Measurements from ENCODE around the gene EXOC4.
A peak's percentile ranks its signal among the peaks of the same experiment; 100 is the strongest.

Gene EXOC4

GRCh38 chr7:133481676-133482075 is 228.8 kb downstream of the EXOC4 start:
- no peaks in the 10 kb centered on the region; the same call in 1 of the 2 replicates for H3K36me3 ChIP-seq (ENCODE audit: insufficient read depth, low read length)
- no peak overlapping the region for H3K4me3 ChIP-seq
- DNase-seq (ENCODE audit: low read depth, low spot score), result no peak
- no peak overlapping the region for H3K9ac ChIP-seq (ENCODE audit: insufficient read length)
- no peaks in the 10 kb centered on the region for H3K9me3 ChIP-seq (ENCODE audit: low read depth, low read length)
- TF ChIP-seq POLR2AphosphoS5 (IDR thresholded peaks at IDR 0.05; ENCODE audit: borderline replicate concordance, low read depth, low read length) (no peak), FOXP2 (optimal IDR thresholded peaks at IDR 0.05; ENCODE audit: control extremely low read depth, extremely low read length, insufficient read depth) (no peak), EZH2 (IDR thresholded peaks at IDR 0.05) (no peak)
- no peak overlapping the region for H3K27ac ChIP-seq

GRCh38 chr7:133482599-133482998 is 229.7 kb downstream of the EXOC4 start:
- Histone ChIP-seq H3K9ac (ENCODE audit: insufficient read length) (no peak overlapping the region), H3K36me3 (ENCODE audit: insufficient read depth, low read length) (no peaks in the 10 kb centered on the region; the same call in 1 of the 2 replicates), H3K4me3 (no peak overlapping the region), H3K27ac (no peak overlapping the region), H3K9me3 (ENCODE audit: low read depth, low read length) (no peaks in the 10 kb centered on the region)
- no peak for DNase-seq (ENCODE audit: low read depth, low spot score)
- TF ChIP-seq EZH2 (IDR thresholded peaks at IDR 0.05), result no peak
- no peak for TF ChIP-seq FOXP2 (optimal IDR thresholded peaks at IDR 0.05; ENCODE audit: control extremely low read depth, extremely low read length, insufficient read depth)
- no peak for TF ChIP-seq POLR2AphosphoS5 (IDR thresholded peaks at IDR 0.05; ENCODE audit: borderline replicate concordance, low read depth, low read length)

- TF ChIP-seq EZH2 (IDR thresholded peaks at IDR 0.05), result no peak
- no peak for TF ChIP-seq POLR2AphosphoS5 (IDR thresholded peaks at IDR 0.05; ENCODE audit: borderline replicate concordance, low read depth, low read length)
- no peak for TF ChIP-seq FOXP2 (optimal IDR thresholded peaks at IDR 0.05; ENCODE audit: control extremely low read depth, extremely low read length, insufficient read depth)
- no peak overlapping the region for H3K4me3 ChIP-seq
- no peaks in the 10 kb centered on the region; the same call in 1 of the 2 replicates for H3K36me3 ChIP-seq (ENCODE audit: insufficient read depth, low read length)
- no peak overlapping the region for H3K9ac ChIP-seq (ENCODE audit: insufficient read length)
- no peaks in the 10 kb centered on the region for H3K9me3 ChIP-seq (ENCODE audit: low read depth, low read length)
- no peak overlapping the region for H3K27ac ChIP-seq
- DNase-seq (ENCODE audit: low read depth, low spot score), result no peak
These were observed 231.2 kb downstream of the EXOC4 start for GRCh38 chr7:133484086-133484485.

- DNase-seq (ENCODE audit: low read depth, low spot score), result no peak
- Histone ChIP-seq H3K9ac (ENCODE audit: insufficient read length) (no peak overlapping the region), H3K4me3 (no peak overlapping the region), H3K9me3 (ENCODE audit: low read depth, low read length) (no peaks in the 10 kb centered on the region), H3K36me3 (ENCODE audit: insufficient read depth, low read length) (no peaks in the 10 kb centered on the region), H3K27ac (no peak overlapping the region)
- TF ChIP-seq POLR2AphosphoS5 (IDR thresholded peaks at IDR 0.05; ENCODE audit: borderline replicate concordance, low read depth, low read length) (no peak), EZH2 (IDR thresholded peaks at IDR 0.05) (no peak), FOXP2 (optimal IDR thresholded peaks at IDR 0.05; ENCODE audit: control extremely low read depth, extremely low read length, insufficient read depth) (no peak)
These were observed 237.0 kb downstream of the EXOC4 start for GRCh38 chr7:133489906-133490305.

GRCh38 chr7:133491201-133491691 is 238.4 kb downstream of the EXOC4 start:
- no peak overlapping the region for H3K4me3 ChIP-seq
- H3K9me3 ChIP-seq (ENCODE audit: low read depth, low read length), result no peaks in the 10 kb centered on the region
- H3K27ac ChIP-seq, result no peak overlapping the region
- H3K9ac ChIP-seq (ENCODE audit: insufficient read length), result no peak overlapping the region
- TF ChIP-seq POLR2AphosphoS5 (IDR thresholded peaks at IDR 0.05; ENCODE audit: borderline replicate concordance, low read depth, low read length), result no peak
- TF ChIP-seq EZH2 (IDR thresholded peaks at IDR 0.05), result no peak
- TF ChIP-seq FOXP2 (optimal IDR thresholded peaks at IDR 0.05; ENCODE audit: control extremely low read depth, extremely low read length, insufficient read depth), result no peak
- no peak for DNase-seq (ENCODE audit: low read depth, low spot score)
- no peaks in the 10 kb centered on the region for H3K36me3 ChIP-seq (ENCODE audit: insufficient read depth, low read length)

GRCh38 chr7:133491846-133492652 is 239.2 kb downstream of the EXOC4 start:
- H3K9ac ChIP-seq (ENCODE audit: insufficient read length), result no peak overlapping the region
- no peaks in the 10 kb centered on the region for H3K9me3 ChIP-seq (ENCODE audit: low read depth, low read length)
- no peak overlapping the region; the same call in 1 of the 2 replicates for H3K4me3 ChIP-seq
- no peak overlapping the region for H3K27ac ChIP-seq
- DNase-seq (ENCODE audit: low read depth, low spot score), result peak; percentile 56
- TF ChIP-seq EZH2 (IDR thresholded peaks at IDR 0.05), result no peak
- peak; percentile 33; the same call in 1 of the 2 replicates for TF ChIP-seq POLR2AphosphoS5 (IDR thresholded peaks at IDR 0.05; ENCODE audit: borderline replicate concordance, low read depth, low read length)
- no peak for TF ChIP-seq FOXP2 (optimal IDR thresholded peaks at IDR 0.05; ENCODE audit: control extremely low read depth, extremely low read length, insufficient read depth)
- H3K36me3 ChIP-seq (ENCODE audit: insufficient read depth, low read length), result no peaks in the 10 kb centered on the region

GRCh38 chr7:133497061-133497460 is 244.2 kb downstream of the EXOC4 start:
- TF ChIP-seq FOXP2 (optimal IDR thresholded peaks at IDR 0.05; ENCODE audit: control extremely low read depth, extremely low read length, insufficient read depth) (no peak), EZH2 (IDR thresholded peaks at IDR 0.05) (no peak), POLR2AphosphoS5 (IDR thresholded peaks at IDR 0.05; ENCODE audit: borderline replicate concordance, low read depth, low read length) (no peak)
- no peak overlapping the region for H3K9ac ChIP-seq (ENCODE audit: insufficient read length)
- H3K9me3 ChIP-seq (ENCODE audit: low read depth, low read length), result no peaks in the 10 kb centered on the region
- no peak overlapping the region for H3K27ac ChIP-seq
- no peak overlapping the region for H3K4me3 ChIP-seq
- DNase-seq (ENCODE audit: low read depth, low spot score), result no peak
- no peaks in the 10 kb centered on the region for H3K36me3 ChIP-seq (ENCODE audit: insufficient read depth, low read length)

- no peak for DNase-seq (ENCODE audit: low read depth, low spot score)
- no peaks in the 10 kb centered on the region for H3K9me3 ChIP-seq (ENCODE audit: low read depth, low read length)
- peak overlapping the region; percentile 7 for H3K4me3 ChIP-seq
- peak overlapping the region; percentile 29; the same call in 1 of the 2 replicates for H3K27ac ChIP-seq
- no peaks in the 10 kb centered on the region for H3K36me3 ChIP-seq (ENCODE audit: insufficient read depth, low read length)
- no peak overlapping the region for H3K9ac ChIP-seq (ENCODE audit: insufficient read length)
- TF ChIP-seq FOXP2 (optimal IDR thresholded peaks at IDR 0.05; ENCODE audit: control extremely low read depth, extremely low read length, insufficient read depth), result no peak
These were observed 248.9 kb downstream of the EXOC4 start for GRCh38 chr7:133501771-133502170.

Data from SK-N-MC (cell line).